Activated CD4-positive, alpha-beta T cell treated with anti-CD3 and anti-CD28 coated beads, Interleukin-2, amount 10 ng/mL, durations not matched to agents 24 days and 14 days (primary cell): Measurements from ENCODE around the gene BMP7. TPM values are rescaled to one million over a fixed set of nuclear protein-coding genes. Genes with fewer than 3 reads are reported as not detected.

Source experiments
- DNase-seq: peaks from one replicate; pipeline ENCODE4 v3.0.0; 2022
- H3K27ac Mint-ChIP-seq: one replicate; pipeline ENCODE4 v1.8.0; 2022; ENCODE audit warnings: mild to moderate bottlenecking, mixed read lengths
- H3K27me3 Mint-ChIP-seq: one replicate; pipeline ENCODE4 v1.8.0; 2022; ENCODE audit warnings: mixed read lengths
- H3K36me3 Mint-ChIP-seq: one replicate; pipeline ENCODE4 v1.8.0; 2022; ENCODE audit warnings: low read depth, mild to moderate bottlenecking, mixed read lengths
- H3K4me1 Mint-ChIP-seq: one replicate; pipeline ENCODE4 v1.8.0; 2021; ENCODE audit warnings: mixed read lengths
- H3K4me3 Mint-ChIP-seq: one replicate; pipeline ENCODE4 v1.8.0; 2022; ENCODE audit warnings: mild to moderate bottlenecking, moderate library complexity, mixed read lengths
- H3K9me3 Mint-ChIP-seq: one replicate; pipeline ENCODE4 v1.8.0; 2021; ENCODE audit warnings: mixed read lengths
- intact Hi-C: fragments of 100-400 bp; cut with micrococcal nuclease; formaldehyde crosslinking; loops from one replicate; pipeline ENCODE4 v1.15.1; 2023
- total RNA-seq: library from RNA; stranded (reverse); gene quantifications from 2 replicates; pipeline ENCODE4 v1.2.3, GENCODE V29; 2022

Gene BMP7
- total RNA-seq, 1 donor from 2014 or later: 0.07 TPM

DNA sequence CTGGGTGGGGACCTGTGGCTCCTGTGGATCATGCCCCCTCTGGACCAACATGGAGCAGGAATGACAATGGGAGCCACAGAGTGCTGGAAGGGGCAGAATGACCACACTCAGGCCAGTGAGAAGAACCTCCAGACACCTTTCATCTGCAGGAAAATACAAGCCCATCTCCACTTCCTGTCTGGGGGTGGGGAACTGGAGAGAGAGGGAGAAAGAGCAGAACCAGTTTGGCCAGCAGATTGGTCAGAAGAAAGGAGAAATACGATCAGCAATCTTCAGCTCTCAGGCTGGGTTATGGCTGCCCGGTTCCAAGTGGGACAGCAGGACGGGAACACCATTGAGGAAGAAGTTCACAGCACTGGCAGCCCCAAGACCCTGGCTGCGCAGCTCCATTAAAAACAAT is 37.0 kb downstream of the BMP7 start:
- H3K4me3 Mint-ChIP-seq: no peak overlapping the region
- H3K27ac Mint-ChIP-seq: no peak overlapping the region
- no peaks in the 10 kb centered on the region for H3K4me1 Mint-ChIP-seq
- no peaks in the 10 kb centered on the region for H3K9me3 Mint-ChIP-seq
- H3K36me3 Mint-ChIP-seq: no peaks in the 10 kb centered on the region
- intact Hi-C loops: no loop called here
- H3K27me3 Mint-ChIP-seq: no peaks in the 10 kb centered on the region
- DNase-seq: no peak

- no peak for DNase-seq
- Mint-ChIP-seq H3K27me3 (no peaks in the 10 kb centered on the region), H3K36me3 (no peaks in the 10 kb centered on the region), H3K27ac (no peak overlapping the region), H3K9me3 (no peaks in the 10 kb centered on the region), H3K4me3 (no peak overlapping the region), H3K4me1 (no peaks in the 10 kb centered on the region)
- intact Hi-C loops: no loop called here
These were observed 40.6 kb downstream of the BMP7 start for GRCh38 chr20:57225830-57226229.

- H3K9me3 Mint-ChIP-seq: no peaks in the 10 kb centered on the region
These were observed 41.2 kb downstream of the BMP7 start for GRCh38 chr20:57225197-57225733.

DNA sequence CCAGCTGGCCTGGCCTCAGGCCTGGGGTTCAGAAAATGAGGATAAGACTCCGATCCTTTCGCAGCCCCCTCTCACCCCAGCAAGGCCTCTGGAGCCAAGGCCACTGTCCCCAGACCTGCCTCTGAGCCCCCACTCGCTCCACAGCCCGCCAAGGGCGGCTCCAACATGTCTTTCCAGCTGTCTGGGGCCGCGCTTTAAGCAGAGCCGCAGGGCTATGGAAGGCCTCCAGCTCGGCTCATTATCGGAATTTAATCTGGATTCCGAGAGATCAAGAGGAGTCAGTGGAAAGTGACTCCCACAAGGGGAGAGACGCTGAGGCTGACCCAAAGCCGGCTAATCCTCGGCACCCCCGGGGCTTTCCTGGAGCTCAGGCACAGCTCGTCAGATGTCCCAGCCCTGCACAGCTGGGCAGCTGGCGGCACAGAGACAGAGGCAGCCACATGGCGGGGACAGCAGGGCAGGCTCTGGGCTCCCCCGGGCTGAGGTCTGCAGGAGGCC is 41.8 kb downstream of the BMP7 start:
- H3K9me3 Mint-ChIP-seq: no peaks in the 10 kb centered on the region
- no peaks in the 10 kb centered on the region for H3K36me3 Mint-ChIP-seq
- no peaks in the 10 kb centered on the region for H3K4me1 Mint-ChIP-seq
- H3K27ac Mint-ChIP-seq: no peak overlapping the region
- H3K27me3 Mint-ChIP-seq: no peaks in the 10 kb centered on the region
- H3K4me3 Mint-ChIP-seq: no peak overlapping the region
- intact Hi-C loops: no loop called here
- DNase-seq: no peak

More at GRCh38 chr20:57225197-57225733, 41.2 kb downstream of the BMP7 start:
- intact Hi-C loops: no loop called here
- H3K27me3 Mint-ChIP-seq: no peaks in the 10 kb centered on the region
- H3K4me1 Mint-ChIP-seq: no peaks in the 10 kb centered on the region
- H3K4me3 Mint-ChIP-seq: no peak overlapping the region
- no peaks in the 10 kb centered on the region for H3K36me3 Mint-ChIP-seq
- no peak for DNase-seq
- H3K27ac Mint-ChIP-seq: no peak overlapping the region

- intact Hi-C loops: no loop called here
- no peak for DNase-seq
- H3K27me3 Mint-ChIP-seq: no peaks in the 10 kb centered on the region
- H3K36me3 Mint-ChIP-seq: no peaks in the 10 kb centered on the region
- H3K4me1 Mint-ChIP-seq: no peaks in the 10 kb centered on the region
- no peak overlapping the region for H3K4me3 Mint-ChIP-seq
- no peak overlapping the region for H3K27ac Mint-ChIP-seq
- H3K9me3 Mint-ChIP-seq: no peaks in the 10 kb centered on the region
These were observed 42.6 kb downstream of the BMP7 start for GRCh38 chr20:57223648-57224489.

GRCh38 chr20:57222631-57222950 is 43.9 kb downstream of the BMP7 start:
- DNase-seq: no peak
- Mint-ChIP-seq H3K9me3 (no peaks in the 10 kb centered on the region), H3K27me3 (no peaks in the 10 kb centered on the region), H3K4me3 (no peak overlapping the region), H3K4me1 (no peaks in the 10 kb centered on the region), H3K36me3 (no peaks in the 10 kb centered on the region), H3K27ac (no peak overlapping the region)
- intact Hi-C loops: no loop called here

GRCh38 chr20:57221916-57222630 is 44.4 kb downstream of the BMP7 start:
- H3K9me3 Mint-ChIP-seq: no peaks in the 10 kb centered on the region
- DNase-seq: no peak
- H3K4me1 Mint-ChIP-seq: no peaks in the 10 kb centered on the region
- intact Hi-C loops: no loop called here
- no peaks in the 10 kb centered on the region for H3K36me3 Mint-ChIP-seq
- H3K4me3 Mint-ChIP-seq: no peak overlapping the region
- H3K27ac Mint-ChIP-seq: no peak overlapping the region
- no peaks in the 10 kb centered on the region for H3K27me3 Mint-ChIP-seq

DNA sequence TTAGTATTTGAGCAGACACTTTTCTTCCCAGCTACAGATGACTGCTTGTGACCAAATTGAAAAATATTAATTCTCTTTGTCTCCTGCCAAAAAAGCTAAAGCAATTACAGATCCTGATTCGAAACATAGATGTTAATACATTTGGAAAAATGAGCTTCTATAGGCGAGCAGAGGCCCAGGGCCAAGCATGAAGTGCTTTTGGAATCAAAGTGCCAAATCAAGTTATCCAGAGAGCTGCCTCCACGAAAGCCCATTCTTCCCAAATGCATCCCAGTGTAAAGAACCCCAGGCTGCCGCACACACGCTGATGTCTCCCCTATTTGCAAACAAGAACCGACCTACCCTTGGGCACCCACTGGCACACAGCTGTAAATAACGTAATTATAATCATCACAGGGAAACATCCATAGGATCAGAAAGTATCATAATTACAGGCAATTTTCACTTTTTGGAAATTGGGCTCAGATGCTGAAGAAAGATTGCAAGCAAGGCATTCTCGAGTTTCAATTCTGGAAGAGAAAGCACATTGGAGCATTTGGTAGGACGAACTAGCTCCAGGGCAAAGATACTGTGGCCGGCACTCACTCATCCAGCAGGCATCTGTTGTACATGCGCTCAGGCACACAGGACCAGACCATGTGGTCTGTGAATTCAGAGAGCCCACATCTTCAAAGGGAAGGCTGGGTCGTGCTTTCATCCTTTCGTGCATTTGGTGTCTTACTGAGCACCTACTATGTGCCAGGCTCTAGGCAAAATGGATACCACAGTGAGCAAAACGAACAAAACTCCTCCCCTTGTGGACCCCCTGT is 45.9 kb downstream of the BMP7 start:
- H3K27ac Mint-ChIP-seq: no peak overlapping the region
- DNase-seq: no peak
- H3K27me3 Mint-ChIP-seq: no peaks in the 10 kb centered on the region
- intact Hi-C loops: no loop called here
- H3K4me1 Mint-ChIP-seq: no peaks in the 10 kb centered on the region
- H3K9me3 Mint-ChIP-seq: no peaks in the 10 kb centered on the region
- H3K4me3 Mint-ChIP-seq: no peak overlapping the region
- H3K36me3 Mint-ChIP-seq: no peaks in the 10 kb centered on the region

- Mint-ChIP-seq H3K36me3 (no peaks in the 10 kb centered on the region), H3K27me3 (peaks cover 1% of the 10 kb centered on the region), H3K27ac (no peak overlapping the region), H3K9me3 (no peaks in the 10 kb centered on the region), H3K4me1 (no peaks in the 10 kb centered on the region), H3K4me3 (no peak overlapping the region)
- intact Hi-C loops: no loop called here
- no peak for DNase-seq
These were observed 47.3 kb downstream of the BMP7 start for GRCh38 chr20:57219071-57219677.

DNA sequence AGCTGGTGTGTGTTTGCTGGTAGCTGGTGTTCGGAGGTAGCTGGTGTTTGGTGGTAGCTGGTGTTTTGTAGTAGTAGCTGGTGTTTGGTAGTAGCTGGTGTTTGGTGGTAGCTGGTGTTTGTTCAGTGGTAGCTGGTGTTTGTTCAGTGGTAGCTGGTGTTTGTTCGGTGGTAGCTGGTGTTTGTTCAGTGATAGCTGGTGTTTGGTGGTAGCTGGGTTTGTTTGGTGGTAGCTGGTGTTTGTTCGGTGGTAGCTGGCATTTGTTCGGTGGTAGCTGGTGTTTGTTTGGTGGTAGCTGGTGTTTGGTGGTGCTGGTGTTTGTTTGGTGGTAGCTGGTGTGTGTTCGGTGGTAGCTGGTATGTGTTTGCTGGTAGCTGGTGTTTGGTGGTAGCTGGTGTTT is 48.0 kb downstream of the BMP7 start:
- Mint-ChIP-seq H3K27me3 (peaks cover 1% of the 10 kb centered on the region), H3K4me1 (no peaks in the 10 kb centered on the region), H3K9me3 (no peaks in the 10 kb centered on the region), H3K36me3 (no peaks in the 10 kb centered on the region), H3K27ac (no peak overlapping the region), H3K4me3 (no peak overlapping the region)
- no peak for DNase-seq
- intact Hi-C loops: no loop called here

- intact Hi-C loops: no loop called here
- no peak overlapping the region for H3K27ac Mint-ChIP-seq
- peaks cover 1% of the 10 kb centered on the region for H3K27me3 Mint-ChIP-seq
- no peaks in the 10 kb centered on the region for H3K4me1 Mint-ChIP-seq
- H3K36me3 Mint-ChIP-seq: no peaks in the 10 kb centered on the region
- H3K9me3 Mint-ChIP-seq: no peaks in the 10 kb centered on the region
- DNase-seq: no peak
- no peak overlapping the region for H3K4me3 Mint-ChIP-seq
These were observed 48.6 kb downstream of the BMP7 start for GRCh38 chr20:57217802-57218201.

GRCh38 chr20:57216669-57217068 is 49.8 kb downstream of the BMP7 start:
- Mint-ChIP-seq H3K36me3 (no peaks in the 10 kb centered on the region), H3K4me1 (no peaks in the 10 kb centered on the region), H3K27me3 (peaks cover 5% of the 10 kb centered on the region), H3K9me3 (no peaks in the 10 kb centered on the region), H3K27ac (no peak overlapping the region), H3K4me3 (no peak overlapping the region)
- DNase-seq: no peak
- intact Hi-C loops: no loop called here

- Mint-ChIP-seq H3K9me3 (no peaks in the 10 kb centered on the region), H3K27ac (no peak overlapping the region), H3K4me3 (no peak overlapping the region), H3K36me3 (no peaks in the 10 kb centered on the region), H3K27me3 (peaks cover 5% of the 10 kb centered on the region), H3K4me1 (no peaks in the 10 kb centered on the region)
- DNase-seq: no peak
- intact Hi-C loops: no loop called here
These were observed 50.5 kb downstream of the BMP7 start for GRCh38 chr20:57215826-57216471.
